GM10266 (cell line): ENCODE results near the gene CTNND2.
"Not testable (repeated sequence)": the region's sequence is repeated elsewhere in the genome, so short reads cannot be mapped to it uniquely, and the experiment has no call there.

Experiments used
- DNase-seq: peaks from one replicate; pipeline ENCODE4 v3.0.0; 2012; ENCODE audit errors: extremely low spot score
- CTCF ChIP-seq: IDR thresholded peaks from 2 replicates; pipeline ENCODE4 v1.5.1; 2012; ENCODE audit warnings: mild to moderate bottlenecking, low read depth; ENCODE audit not compliant: control insufficient read depth, insufficient read depth; ENCODE audit errors: missing control alignments

The CTNND2 gene

GRCh38 chr5:11422342-11422741 is 481.9 kb downstream of the CTNND2 start:
- no peak for TF ChIP-seq CTCF
- no peak for DNase-seq

- DNase-seq, result no peak
- TF ChIP-seq CTCF, result no peak
Observed at GRCh38 chr5:11420969-11421368, 483.3 kb downstream of the CTNND2 start.

GRCh38 chr5:11415751-11416150 is 488.5 kb downstream of the CTNND2 start:
- DNase-seq, result no peak
- TF ChIP-seq CTCF, result no peak

GRCh38 chr5:11414732-11415131 is 489.5 kb downstream of the CTNND2 start:
- DNase-seq, result not testable (repeated sequence)

- no peak for DNase-seq
- TF ChIP-seq CTCF, result no peak
Observed at GRCh38 chr5:11411621-11412020, 492.6 kb downstream of the CTNND2 start.

GRCh38 chr5:11407556-11408145 is 496.6 kb downstream of the CTNND2 start:
- no peak for TF ChIP-seq CTCF
- no peak for DNase-seq

DNA sequence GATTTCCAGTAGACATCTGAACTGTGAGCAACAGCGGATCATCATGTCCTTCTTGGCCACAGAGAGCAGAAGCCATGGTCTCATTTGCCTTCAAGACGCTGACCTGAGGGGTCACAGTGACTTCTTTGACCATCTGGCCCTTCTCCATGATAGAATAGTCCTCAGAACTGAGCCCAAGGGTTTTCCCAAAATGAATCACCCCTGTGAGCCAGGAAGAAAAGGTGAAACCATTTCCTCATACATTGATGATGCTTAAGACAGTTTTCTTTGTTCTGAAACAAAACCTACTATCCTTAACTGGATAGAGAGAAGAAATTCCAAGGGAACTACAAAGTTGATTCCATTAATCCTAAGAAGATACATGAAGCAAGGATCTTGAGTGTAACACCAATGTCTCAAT is 503.9 kb downstream of the CTNND2 start:
- no peak for DNase-seq
- TF ChIP-seq CTCF, result no peak

- no peak for TF ChIP-seq CTCF
- DNase-seq, result no peak
Observed at GRCh38 chr5:11398728-11399127, 505.5 kb downstream of the CTNND2 start.
